Body of pancreas (tissue), 4 donors: ENCODE results near the gene PLD6. TPM values are rescaled to one million over a fixed set of nuclear protein-coding genes. Genes with fewer than 3 reads are reported as not detected.

Experiments
- ATAC-seq: fragments of 150-250 bp; one replicate; pipeline ENCODE4 v1.9.1; 2016
- DNase-seq, 4 donors: peaks; one replicate each; pipeline ENCODE4 v3.0.0-alpha.2; 2019
- H3K27ac ChIP-seq, 4 donors: fragments of 200-600 bp; sonication (generic); 1 replicate in 3 of 4; 2 replicates in 1 of 4; pipeline versions ENCODE4 v1.5.1 to v1.6.1; 2016 to 2019; ENCODE audit warnings: mild to moderate bottlenecking in 1 of 4, mixed read lengths in 1 of 4, moderate library complexity in 1 of 4
- H3K27me3 ChIP-seq, 2 donors: fragments of 200-600 bp; sonication (generic); one replicate each; pipeline ENCODE4 v1.6.0; 2016; ENCODE audit warnings: mild to moderate bottlenecking in 1 of 2
- H3K36me3 ChIP-seq, 2 donors: fragments of 200-600 bp; sonication (generic); replicated peaks in 1 of 2; 2 replicates each; pipeline ENCODE4 v1.5.1; 2016; ENCODE audit warnings: low read depth in 2 of 2; ENCODE audit not compliant: insufficient read depth in 1 of 2
- H3K4me1 ChIP-seq: fragments of 200-600 bp; sonication (generic); one replicate; pipeline ENCODE4 v1.6.0; 2016
- H3K4me3 ChIP-seq, 2 donors: fragments of 200-600 bp; sonication (generic); 1 replicate in 1 of 2; 2 replicates in 1 of 2; pipeline ENCODE4 v1.5.1; 2016 to 2019
- H3K9me3 ChIP-seq, 3 donors: fragments of 200-600 bp; sonication (generic); 1 replicate in 2 of 3; 2 replicates in 1 of 3; pipeline ENCODE4 v1.5.1; 2016
- POLR2A ChIP-seq, 3 donors: fragments of 450-650 bp; IDR thresholded peaks; one replicate each; pipeline ENCODE4 v1.6.1; 2016; ENCODE audit warnings: antibody characterized with exemption in 3 of 3, mild to moderate bottlenecking in 2 of 3
- WGBS, 2 donors: methylation state at CpG; one replicate each; pipeline ENCODE4 v1.1.5; 2017; 5-methylcytosine and 5-hydroxymethylcytosine counted together
- intact Hi-C: fragments of 100-400 bp; cut with DNase I; formaldehyde crosslinking; loops from one replicate; pipeline ENCODE4 v1.15.1; 2023
- total RNA-seq, 2 donors: library from RNA; depleted of rRNA; stranded (reverse); fragments of >200 nt; gene quantifications; one replicate each; pipeline ENCODE4 v1.1.0, GENCODE V29; 2016
- TF ChIP-seq, protein P1 (sequence below), 7 experiments: fragments of 450-650 bp in 4 of 7; fragments of 200-600 bp in 3 of 7; sonication (generic) in 3 of 7; IDR thresholded peaks; one replicate each; pipeline ENCODE4 v1.5.1; 2016 to 2019; ENCODE audit warnings: antibody characterized with exemption in 7 of 7

The PLD6 gene
- total RNA-seq, 2 donors from 2014 or later, result 3.6 to 6.6 TPM

DNA sequence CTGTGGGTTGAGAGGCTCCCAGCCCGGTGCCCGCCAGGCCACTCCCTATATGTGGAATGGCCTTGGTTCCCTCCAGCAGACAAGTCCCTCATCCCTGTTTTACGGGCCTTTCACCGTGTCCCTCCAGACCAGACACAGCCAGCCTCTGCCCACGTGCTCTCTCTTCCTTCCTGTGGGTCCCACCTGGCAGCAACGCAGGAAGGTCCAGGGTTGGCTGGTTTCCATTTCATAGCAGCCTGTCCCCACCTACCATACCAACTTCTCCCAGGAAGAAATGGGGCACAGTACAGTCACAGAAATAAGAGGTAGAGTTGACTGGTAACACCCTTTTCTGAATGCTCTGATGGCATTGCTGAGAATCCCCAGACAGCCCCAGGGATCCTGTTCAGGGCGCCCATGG, 34.9 kb downstream of the PLD6 start:
- peaks cover 5% of the 10 kb centered on the region for H3K4me1 ChIP-seq
- H3K9me3 ChIP-seq, result no peaks in the 10 kb centered on the region
- H3K4me3 ChIP-seq, result no peak overlapping the region
- no peak overlapping the region for H3K27ac ChIP-seq
- peaks cover 14 to 39% of the 10 kb centered on the region in 2 donors for H3K36me3 ChIP-seq
- intact Hi-C loops, result no loop called here
- DNase-seq (no peak), ATAC-seq (no peak)
- 87 to 92% methylated on average over 5 to 7 of the region's 7 CpGs for WGBS, 2 donors
- H3K27me3 ChIP-seq, result no peaks in the 10 kb centered on the region
- no peak for TF ChIP-seq POLR2A (IDR thresholded peaks at IDR 0.05)
- TF ChIP-seq, protein P1, sequence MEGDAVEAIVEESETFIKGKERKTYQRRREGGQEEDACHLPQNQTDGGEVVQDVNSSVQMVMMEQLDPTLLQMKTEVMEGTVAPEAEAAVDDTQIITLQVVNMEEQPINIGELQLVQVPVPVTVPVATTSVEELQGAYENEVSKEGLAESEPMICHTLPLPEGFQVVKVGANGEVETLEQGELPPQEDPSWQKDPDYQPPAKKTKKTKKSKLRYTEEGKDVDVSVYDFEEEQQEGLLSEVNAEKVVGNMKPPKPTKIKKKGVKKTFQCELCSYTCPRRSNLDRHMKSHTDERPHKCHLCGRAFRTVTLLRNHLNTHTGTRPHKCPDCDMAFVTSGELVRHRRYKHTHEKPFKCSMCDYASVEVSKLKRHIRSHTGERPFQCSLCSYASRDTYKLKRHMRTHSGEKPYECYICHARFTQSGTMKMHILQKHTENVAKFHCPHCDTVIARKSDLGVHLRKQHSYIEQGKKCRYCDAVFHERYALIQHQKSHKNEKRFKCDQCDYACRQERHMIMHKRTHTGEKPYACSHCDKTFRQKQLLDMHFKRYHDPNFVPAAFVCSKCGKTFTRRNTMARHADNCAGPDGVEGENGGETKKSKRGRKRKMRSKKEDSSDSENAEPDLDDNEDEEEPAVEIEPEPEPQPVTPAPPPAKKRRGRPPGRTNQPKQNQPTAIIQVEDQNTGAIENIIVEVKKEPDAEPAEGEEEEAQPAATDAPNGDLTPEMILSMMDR (IDR thresholded peaks at IDR 0.05), result no peak

GRCh38 chr17:17170346-17170985, 35.7 kb downstream of the PLD6 start:
- Histone ChIP-seq H3K27me3 (no peaks in the 10 kb centered on the region), H3K4me1 (peaks cover 5% of the 10 kb centered on the region), H3K36me3 (peaks cover 14 to 42% of the 10 kb centered on the region in 2 donors), H3K4me3 (no peak overlapping the region), H3K9me3 (no peaks in the 10 kb centered on the region), H3K27ac (no peak overlapping the region)
- intact Hi-C loops, result no loop called here
- no peak for DNase-seq
- ATAC-seq, result no peak
- TF ChIP-seq, protein P1 (IDR thresholded peaks at IDR 0.05), result no peak
- no peak for TF ChIP-seq POLR2A (IDR thresholded peaks at IDR 0.05)
- WGBS, 2 donors, result 83 to 89% methylated on average over 5 to 9 of the region's 9 CpGs

DNA sequence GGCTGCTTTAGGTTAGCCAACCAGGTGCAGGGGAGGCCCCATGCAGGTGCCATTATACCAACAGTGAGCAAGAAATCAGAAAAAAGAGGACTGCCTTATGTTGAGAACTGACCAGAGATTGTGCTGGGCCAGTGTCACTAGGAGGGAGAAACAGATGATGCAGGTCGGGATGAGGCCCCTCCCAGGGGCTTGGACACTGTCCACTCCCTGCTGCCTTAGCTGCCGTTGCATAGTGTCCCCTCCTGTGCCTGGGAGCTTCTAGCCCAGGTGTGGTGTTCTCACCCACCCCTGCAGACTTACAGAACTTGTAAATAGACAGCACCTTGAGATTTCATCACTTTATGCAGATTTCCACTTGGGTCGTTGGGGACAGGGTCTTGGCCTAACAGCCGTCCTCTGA, 36.7 kb downstream of the PLD6 start:
- Histone ChIP-seq H3K36me3 (peaks cover 16 to 41% of the 10 kb centered on the region in 2 donors), H3K9me3 (no peaks in the 10 kb centered on the region), H3K4me1 (peaks cover 5% of the 10 kb centered on the region), H3K27me3 (no peaks in the 10 kb centered on the region), H3K27ac (no peak overlapping the region), H3K4me3 (no peak overlapping the region)
- intact Hi-C loops, result no loop called here
- 77 to 81% methylated on average over 4 of the region's 4 CpGs for WGBS, 2 donors
- DNase-seq, result no peak
- TF ChIP-seq, protein P1 (IDR thresholded peaks at IDR 0.05), result no peak
- no peak for TF ChIP-seq POLR2A (IDR thresholded peaks at IDR 0.05)
- ATAC-seq, result no peak

DNA sequence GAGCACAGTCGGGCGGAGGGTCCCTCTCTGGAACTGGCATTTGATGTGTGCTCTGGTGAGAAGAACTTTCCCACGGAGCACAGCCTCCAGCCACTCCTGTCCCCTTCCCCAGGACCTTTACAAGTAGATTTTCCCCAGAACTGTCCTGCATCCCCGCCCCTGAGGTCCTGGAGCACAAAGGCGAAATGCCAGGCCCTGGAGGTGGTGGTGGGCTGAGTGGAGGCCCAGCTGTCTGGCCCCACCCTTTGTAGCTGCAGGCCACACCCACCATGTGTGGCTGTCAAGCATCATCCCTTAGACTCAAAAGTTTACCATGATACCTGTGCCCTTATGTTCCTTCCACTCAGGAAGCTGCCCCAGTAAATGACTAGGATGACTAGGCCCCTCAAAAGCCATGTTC, 37.7 kb downstream of the PLD6 start:
- Histone ChIP-seq H3K27me3 (no peaks in the 10 kb centered on the region), H3K4me3 (no peak overlapping the region), H3K4me1 (peaks cover 4% of the 10 kb centered on the region), H3K9me3 (no peaks in the 10 kb centered on the region), H3K36me3 (peaks cover 19 to 41% of the 10 kb centered on the region in 2 donors), H3K27ac (no peak overlapping the region)
- ATAC-seq (no peak), DNase-seq (no peak)
- 93 to 100% methylated on average over 2 to 5 of the region's 5 CpGs for WGBS, 2 donors
- TF ChIP-seq, protein P1 (IDR thresholded peaks at IDR 0.05), result no peak
- no peak for TF ChIP-seq POLR2A (IDR thresholded peaks at IDR 0.05)
- intact Hi-C loops, result no loop called here

GRCh38 chr17:17167986-17168385, 38.1 kb downstream of the PLD6 start:
- intact Hi-C loops, result no loop called here
- Histone ChIP-seq H3K4me1 (peaks cover under 1% of the 10 kb centered on the region), H3K9me3 (no peaks in the 10 kb centered on the region), H3K27ac (no peak overlapping the region), H3K4me3 (no peak overlapping the region), H3K36me3 (peaks cover 18 to 39% of the 10 kb centered on the region in 2 donors), H3K27me3 (no peaks in the 10 kb centered on the region)
- ATAC-seq, result no peak
- 89 to 94% methylated on average over 9 of the region's 10 CpGs for WGBS, 2 donors
- DNase-seq, result no peak
- TF ChIP-seq POLR2A (IDR thresholded peaks at IDR 0.05), result no peak
- TF ChIP-seq, protein P1 (IDR thresholded peaks at IDR 0.05), result no peak
